HG03139 (cell line): ENCODE measurements around the gene ATRNL1.

Source experiments
- ATAC-seq: cut with Tn5 transposase; IDR thresholded peaks from one replicate; pipeline ENCODE4 v1.9.1; 2021; ENCODE audit not compliant: unreplicated experiment

Gene ATRNL1

GRCh38 chr10:115093286-115093775 lies at the start of gene ATRNL1:
Gene ATRNL1 (plus strand): TSS chr10:115093365. CDS start chr10:115093751, 386 bp downstream.
- peak; percentile 47 for ATAC-seq

- no peak for ATAC-seq
Measured at GRCh38 chr10:115043719-115044118, 49.4 kb upstream of the ATRNL1 start.

- ATAC-seq: no peak
Measured at GRCh38 chr10:115044891-115045290, 48.3 kb upstream of the ATRNL1 start.

GRCh38 chr10:115045499-115045898 lies 47.7 kb upstream of the ATRNL1 start:
- ATAC-seq: no peak

- no peak for ATAC-seq
Measured at GRCh38 chr10:115046686-115047236, 46.4 kb upstream of the ATRNL1 start.

GRCh38 chr10:115047705-115048104 lies 45.5 kb upstream of the ATRNL1 start:
- no peak for ATAC-seq

- ATAC-seq: no peak
Measured at GRCh38 chr10:115049318-115049717, 43.8 kb upstream of the ATRNL1 start.

GRCh38 chr10:115049960-115050359 lies 43.2 kb upstream of the ATRNL1 start:
- ATAC-seq: no peak

GRCh38 chr10:115050375-115051010 lies 42.7 kb upstream of the ATRNL1 start:
- ATAC-seq: no peak

- ATAC-seq: no peak
Measured at GRCh38 chr10:115051216-115051615, 41.9 kb upstream of the ATRNL1 start.

GRCh38 chr10:115052226-115052625 lies 40.9 kb upstream of the ATRNL1 start:
- ATAC-seq: no peak

GRCh38 chr10:115052728-115053127 lies 40.4 kb upstream of the ATRNL1 start:
- no peak for ATAC-seq

- ATAC-seq: no peak
Measured at GRCh38 chr10:115056186-115056585, 37.0 kb upstream of the ATRNL1 start.

GRCh38 chr10:115059301-115059898 lies 33.8 kb upstream of the ATRNL1 start:
- no peak for ATAC-seq

GRCh38 chr10:115063701-115064658 lies 29.2 kb upstream of the ATRNL1 start:
- ATAC-seq: no peak

- ATAC-seq: no peak
Measured at GRCh38 chr10:115065801-115066200, 27.4 kb upstream of the ATRNL1 start.

GRCh38 chr10:115066528-115066927 lies 26.6 kb upstream of the ATRNL1 start:
- no peak for ATAC-seq

GRCh38 chr10:115073796-115074195 lies 19.4 kb upstream of the ATRNL1 start:
- no peak for ATAC-seq

GRCh38 chr10:115082506-115082905 lies 10.7 kb upstream of the ATRNL1 start:
- ATAC-seq: no peak

- no peak for ATAC-seq
Measured at GRCh38 chr10:115084277-115084850, 8.8 kb upstream of the ATRNL1 start.

- ATAC-seq: no peak
Measured at GRCh38 chr10:115091161-115091560, 2.0 kb upstream of the ATRNL1 start.
